Placental pericyte (primary cell): ENCODE data around the gene RLN2. TPM values are rescaled to one million over a fixed set of nuclear protein-coding genes. Genes with fewer than 3 reads are reported as not detected.

ENCODE experiments used
- small RNA-seq: library from RNA; depleted of rRNA; stranded (forward); fragments of <200 nt; gene quantifications from one replicate; pipeline ENCODE3, GENCODE V24; 2012; ENCODE audit warnings: low replicate concordance
- total RNA-seq: library from RNA; depleted of rRNA; stranded (reverse); fragments of >200 nt; gene quantifications from 2 replicates; pipeline ENCODE4 v1.2.3, GENCODE V29; 2012

RLN2 gene
- not detected in 2 replicates for total RNA-seq

DNA sequence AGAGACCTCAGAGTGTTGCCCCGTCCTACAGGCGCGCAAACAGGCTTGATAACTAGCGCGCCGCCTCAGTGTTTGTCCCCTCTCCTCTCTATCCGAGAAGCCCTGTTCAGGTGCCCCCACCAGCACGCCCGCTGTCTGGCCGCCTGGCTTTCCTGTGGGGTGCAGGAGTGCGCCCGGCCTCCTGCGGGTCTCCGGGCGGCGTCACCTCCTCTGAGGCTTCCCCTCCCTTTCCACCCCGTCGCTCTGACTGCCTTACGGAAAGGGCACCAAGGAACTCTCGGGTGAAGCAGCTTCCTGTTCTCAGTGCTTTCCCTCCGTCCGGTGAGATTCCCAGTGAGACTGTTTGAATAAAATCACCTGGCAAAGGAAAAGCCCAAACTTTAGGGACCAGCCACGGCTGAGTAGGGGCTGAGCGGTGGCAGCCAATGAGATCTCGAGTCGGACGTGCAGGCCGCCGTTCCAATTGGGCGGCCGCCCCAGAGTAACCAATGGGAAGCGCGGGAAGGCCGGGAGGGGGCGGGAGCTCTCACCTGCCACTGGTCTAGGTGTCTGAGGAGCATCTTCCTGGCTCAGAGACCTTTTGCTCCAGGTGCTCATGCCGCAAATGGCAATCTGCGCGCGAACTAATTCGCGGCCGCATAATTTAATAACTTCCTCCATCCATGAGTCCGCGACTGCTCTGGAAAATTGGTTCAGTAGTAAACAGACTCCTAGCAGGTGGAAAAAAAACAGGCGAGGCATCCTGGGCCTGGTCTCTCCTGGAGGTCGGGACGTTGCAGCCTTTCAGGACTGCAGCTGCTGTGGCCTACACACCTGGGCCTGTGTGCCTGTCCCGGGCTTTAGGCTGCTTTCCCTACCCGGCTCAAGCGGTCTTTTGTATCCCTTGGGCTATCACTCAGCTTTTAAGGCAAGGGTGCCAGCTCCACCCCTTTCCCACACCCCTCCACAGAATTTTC is at the start of gene RLN2:
Gene RLN2, minus strand, starts transcription at position 877 of the 956 bp plus-strand sequence. Its CDS starts 136 bp downstream, at position 741.

DNA sequence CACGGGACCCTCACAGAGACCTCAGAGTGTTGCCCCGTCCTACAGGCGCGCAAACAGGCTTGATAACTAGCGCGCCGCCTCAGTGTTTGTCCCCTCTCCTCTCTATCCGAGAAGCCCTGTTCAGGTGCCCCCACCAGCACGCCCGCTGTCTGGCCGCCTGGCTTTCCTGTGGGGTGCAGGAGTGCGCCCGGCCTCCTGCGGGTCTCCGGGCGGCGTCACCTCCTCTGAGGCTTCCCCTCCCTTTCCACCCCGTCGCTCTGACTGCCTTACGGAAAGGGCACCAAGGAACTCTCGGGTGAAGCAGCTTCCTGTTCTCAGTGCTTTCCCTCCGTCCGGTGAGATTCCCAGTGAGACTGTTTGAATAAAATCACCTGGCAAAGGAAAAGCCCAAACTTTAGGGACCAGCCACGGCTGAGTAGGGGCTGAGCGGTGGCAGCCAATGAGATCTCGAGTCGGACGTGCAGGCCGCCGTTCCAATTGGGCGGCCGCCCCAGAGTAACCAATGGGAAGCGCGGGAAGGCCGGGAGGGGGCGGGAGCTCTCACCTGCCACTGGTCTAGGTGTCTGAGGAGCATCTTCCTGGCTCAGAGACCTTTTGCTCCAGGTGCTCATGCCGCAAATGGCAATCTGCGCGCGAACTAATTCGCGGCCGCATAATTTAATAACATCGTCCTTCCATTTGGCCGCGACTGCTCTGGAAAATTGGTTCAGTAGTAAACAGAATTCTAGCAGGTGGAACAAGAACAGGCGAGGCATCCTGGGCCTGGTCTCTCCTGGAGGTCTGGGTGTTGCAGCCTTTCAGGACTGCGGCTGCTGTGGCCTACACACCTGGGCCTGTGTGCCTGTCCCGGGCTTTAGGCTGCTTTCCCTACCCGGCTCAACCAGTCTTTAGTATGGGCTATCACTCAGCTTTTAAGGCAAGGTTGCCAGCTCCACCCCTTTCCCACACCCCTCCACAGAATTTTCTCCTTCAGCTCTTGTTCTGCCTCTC is 34.8 kb upstream of the RLN2 start, which contains the start of gene RLN1:
Gene RLN1, minus strand, starts transcription at position 885 of the 990 bp plus-strand sequence. Its CDS starts 130 bp downstream, at position 755.

Small RNA genes lying within 50 kb of the gene (small RNA-seq; reads per million reads assigned to genes)
- not detected for gene HMGN2P31

Other genes starting within 250 kb of the RLN2 start
- 0.22 TPM in 1 of 2 replicates, not detected in the other for gene INSL6, start 119.1 kb downstream of the RLN2 start, total RNA-seq
- gene INSL4, start 73.3 kb downstream of the RLN2 start, total RNA-seq: not detected in 2 replicates
- gene RLN1, start 35.2 kb upstream of the RLN2 start, total RNA-seq: not detected in 2 replicates
- 7.4 and 26.2 TPM in 2 replicates for gene PLGRKT, start 133.2 kb upstream of the RLN2 start, total RNA-seq
- gene CD274, start 145.8 kb upstream of the RLN2 start, total RNA-seq: 6.6 and 25.6 TPM in 2 replicates
- gene PDCD1LG2, start 205.8 kb upstream of the RLN2 start, total RNA-seq: 16.0 and 49.5 TPM in 2 replicates